Panc1 (cell line): Measurements from ENCODE around the gene INSYN2B. TPM values are rescaled to one million over a fixed set of nuclear protein-coding genes. Genes with fewer than 3 reads are reported as not detected.

Experiments used
- ATAC-seq: fragments of 200-7000 bp; cut with Tn5 transposase; 2 replicates; pipeline ENCODE4 v1.9.1; 2020; ENCODE audit warnings: mild to moderate bottlenecking, moderate library complexity
- BruUV-seq: library from RNA; stranded (reverse); fragments of 400-500 nt; replicated peaks from 2 replicates; lab custom pipeline; 2021; lab: Mats Ljungman, UMichigan
- CTCF ChIA-PET: fragments of 300-600 bp; sonication (Branson Sonifier 250); formaldehyde crosslinking; loops from one replicate; lab custom pipeline; 2022; ENCODE audit warnings: antibody characterized with exemption; lab: Charles Lee
- POLR2A ChIA-PET: fragments of 300-600 bp; sonication (Branson Sonifier 250); formaldehyde crosslinking; loops from one replicate; lab custom pipeline; 2022; ENCODE audit warnings: antibody characterized with exemption; lab: Charles Lee
- DNase-seq: peaks from one replicate; pipeline ENCODE4 v3.0.0-alpha.2; 2010; ENCODE audit warnings: low read depth, low spot score
- H3K27ac ChIP-seq: 2 replicates; pipeline ENCODE4 v1.5.1; 2011; ENCODE audit warnings: mild to moderate bottlenecking, low read length, inconsistent platforms
- H3K27me3 ChIP-seq: fragments of 200-500 bp; sonication (Bioruptor generic); 2 replicates; pipeline ENCODE4 v1.6.0; 2014; ENCODE audit warnings: low read length, inconsistent platforms; ENCODE audit not compliant: control insufficient read depth, insufficient read depth
- H3K36me3 ChIP-seq: fragments of 200-500 bp; sonication (Bioruptor generic); 2 replicates; pipeline ENCODE4 v1.5.1; 2014; ENCODE audit warnings: inconsistent platforms, mild to moderate bottlenecking, low read length, moderate library complexity; ENCODE audit not compliant: control insufficient read depth, insufficient read depth
- H3K4me1 ChIP-seq: 2 replicates; pipeline ENCODE4 v1.5.1; 2011; ENCODE audit warnings: inconsistent platforms, mild to moderate bottlenecking, low read length, moderate library complexity; ENCODE audit not compliant: control insufficient read depth, insufficient read depth
- H3K4me3 ChIP-seq, 2 experiments: 2 replicates each; pipeline ENCODE4 v1.5.1; 2011 to 2012; ENCODE audit warnings: low read depth in 2 of 2, low read length in 2 of 2, mild to moderate bottlenecking in 2 of 2, inconsistent platforms in 1 of 2, moderate library complexity in 1 of 2
- H3K9me3 ChIP-seq: fragments of 200-500 bp; sonication (Bioruptor generic); 2 replicates; pipeline ENCODE4 v1.5.1; 2014; ENCODE audit warnings: low read depth, mild to moderate bottlenecking, inconsistent platforms, low read length, moderate library complexity; ENCODE audit not compliant: control insufficient read depth, insufficient read depth
- CTCF ChIP-seq: fragments of 450-650 bp; IDR thresholded peaks from 2 replicates; pipeline ENCODE4 v1.5.1; 2017; ENCODE audit warnings: mild to moderate bottlenecking
- POLR2AphosphoS5 ChIP-seq: IDR thresholded peaks from 2 replicates; pipeline ENCODE4 v1.6.1; 2012; ENCODE audit warnings: mild to moderate bottlenecking, low read depth, low read length, moderate library complexity
- REST ChIP-seq, 2 experiments: IDR thresholded peaks; 2 replicates each; pipeline ENCODE4 v1.6.1; 2011 to 2012; ENCODE audit warnings: low read depth in 2 of 2, control low read depth in 1 of 2, low read length in 1 of 2, mild to moderate bottlenecking in 1 of 2, moderate library complexity in 1 of 2; ENCODE audit not compliant: insufficient read depth in 1 of 2
- SIN3A ChIP-seq: IDR thresholded peaks from 2 replicates; pipeline ENCODE4 v1.6.1; 2012; ENCODE audit warnings: low read depth, mild to moderate bottlenecking, low read length, moderate library complexity, borderline replicate concordance; ENCODE audit not compliant: insufficient read depth
- TCF7L2 ChIP-seq: IDR thresholded peaks from 2 replicates; pipeline ENCODE4 v1.6.1; 2011; ENCODE audit warnings: mild to moderate bottlenecking, low read depth, low read length, inconsistent platforms
- in situ Hi-C: cut with HindIII; loops from 2 replicates; pipeline ENCODE4 v1.10.0; 2016; ENCODE audit warnings: low sequenced_read_pairs, low pct_unique_long_range_greater_than_20kb
- intact Hi-C: fragments of 100-400 bp; cut with micrococcal nuclease; formaldehyde crosslinking; loops from one replicate; pipeline ENCODE4 v1.10.0; 2022; ENCODE audit not compliant: unreplicated experiment
- total RNA-seq: library from RNA; stranded (reverse); gene quantifications from one replicate; pipeline ENCODE4 v1.2.1, GENCODE V29; 2021; ENCODE audit not compliant: unreplicated experiment

INSYN2B gene
- total RNA-seq, 1 experiment from 2014 or later, result 0.28 TPM

GRCh38 chr5:169979871-169980270 lies 424 bp downstream of the INSYN2B start:
- ATAC-seq, result no peak
- no peak for TF ChIP-seq SIN3A
- no peak for TF ChIP-seq TCF7L2
- no peak for TF ChIP-seq REST (IDR thresholded peaks at IDR 0.05; ENCODE audit: insufficient read depth in 1 of 2, low read depth in 2 of 2, low read length in 1 of 2)
- TF ChIP-seq POLR2AphosphoS5, result no peak
- TF ChIP-seq CTCF, result no peak
- no peaks in the 10 kb centered on the region for H3K36me3 ChIP-seq
- ChIA-PET POLR2A (no interaction called here), CTCF (interaction anchor here (0.7 to 1.5 kb wide), 11 partner anchors 11 to 1408 kb away, joined by 3 to 26 read pairs (median 4); no protein-coding TSS in a partner anchor)
- in situ Hi-C loops (no loop called here), intact Hi-C loops (loop anchor here (1.0 to 2.0 kb wide), 2 partner anchors 237 to 278 kb away; no protein-coding TSS in a partner anchor)
- no peak for DNase-seq
- H3K9me3 ChIP-seq, result no peaks in the 10 kb centered on the region
- peak overlapping the region; percentile 67; the same call in 1 of the 2 replicates for H3K27ac ChIP-seq
- no peaks in the 10 kb centered on the region; the same call in 1 of the 2 replicates for H3K27me3 ChIP-seq
- peaks cover 12% of the 10 kb centered on the region for H3K4me1 ChIP-seq
- BruUV-seq, result no TSS peak
- peak overlapping the region; percentile 39 to 49 for H3K4me3 ChIP-seq

- H3K9me3 ChIP-seq, result no peaks in the 10 kb centered on the region
- in situ Hi-C loops (no loop called here), intact Hi-C loops (no loop called here)
- H3K27me3 ChIP-seq, result no peaks in the 10 kb centered on the region
- H3K36me3 ChIP-seq, result no peaks in the 10 kb centered on the region
- H3K27ac ChIP-seq, result no peak overlapping the region
- ATAC-seq, result no peak
- POLR2A ChIA-PET, result no interaction called here
- no peak for DNase-seq
- no peak for TF ChIP-seq POLR2AphosphoS5
- no peak for TF ChIP-seq SIN3A
- no peak for TF ChIP-seq TCF7L2
- TF ChIP-seq CTCF, result no peak
- no peak for TF ChIP-seq REST (IDR thresholded peaks at IDR 0.05; ENCODE audit: insufficient read depth in 1 of 2, low read depth in 2 of 2, low read length in 1 of 2)
- peaks cover 12% of the 10 kb centered on the region for H3K4me1 ChIP-seq
- H3K4me3 ChIP-seq, result peak overlapping the region in 1 of 2 experiments; percentile 39; a peak in 1 of 4 replicates
- no TSS peak for BruUV-seq
- CTCF ChIA-PET, result interaction anchor here (1.0 kb wide), 1 partner anchor 278 kb away, joined by 3 read pairs; no protein-coding TSS in a partner anchor
Observed at GRCh38 chr5:169978714-169979113, 1.6 kb downstream of the INSYN2B start.
